ENCODE results near the gene CYFIP2.

DNA sequence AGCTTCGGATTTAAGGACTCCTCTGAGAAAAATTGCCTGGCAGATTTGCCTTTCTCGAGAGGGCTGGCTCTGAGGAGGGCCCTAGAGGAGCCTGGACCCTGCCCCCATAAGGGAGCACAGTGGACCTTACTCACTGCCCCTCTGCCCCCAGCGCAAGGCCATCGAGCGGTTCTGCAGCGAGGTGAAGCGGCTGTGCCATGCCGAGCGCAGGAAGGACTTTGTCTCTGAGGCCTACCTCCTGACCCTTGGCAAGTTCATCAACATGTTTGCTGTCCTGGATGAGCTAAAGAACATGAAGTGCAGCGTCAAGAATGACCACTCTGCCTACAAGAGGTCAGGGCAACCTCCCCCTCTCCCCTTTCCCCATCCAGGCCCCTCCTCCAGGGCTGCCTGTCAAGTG lies 34.6 kb downstream of the CYFIP2 start:
- no peak for TF ChIP-seq CTCF (IDR thresholded peaks at IDR 0.05)
- TF ChIP-seq POLR2A (IDR thresholded peaks at IDR 0.05) = no peak

All from adrenal gland (tissue), 5 donors.